Activated T-cell treated with anti-CD3 and anti-CD28 coated beads, Interleukin-2, amount 50 U/mL, for 1 hour (primary cell): Measurements from ENCODE around the gene PTGES3L.
"Not testable (repeated sequence)": the region's sequence is repeated elsewhere in the genome, so short reads cannot be mapped to it uniquely, and the experiment has no call there.

Experiments
- DNase-seq: peaks from one replicate; pipeline ENCODE4 v3.0.0-alpha.2; 2020

The PTGES3L gene

DNA sequence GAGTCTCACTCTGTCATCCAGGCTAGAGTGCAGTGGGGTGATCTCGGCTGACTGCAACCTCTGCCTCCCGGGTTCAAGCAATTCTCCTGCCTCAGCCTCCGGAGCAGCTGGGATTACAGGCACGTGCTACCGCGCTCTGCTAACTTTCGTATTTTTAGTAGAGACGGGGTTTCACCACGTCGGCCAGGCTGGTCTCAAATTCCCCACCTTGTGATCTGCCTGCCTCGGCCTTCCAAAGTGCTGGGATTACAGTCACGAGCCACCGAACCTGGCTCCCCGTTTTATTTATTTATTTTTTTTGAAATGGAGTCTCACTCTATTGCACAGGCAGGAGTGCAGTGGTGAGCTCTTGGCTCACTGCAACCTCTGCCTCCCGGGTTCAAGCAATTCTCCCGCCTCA, 4.2 kb downstream of the PTGES3L start:
- DNase-seq: not testable (repeated sequence)

DNA sequence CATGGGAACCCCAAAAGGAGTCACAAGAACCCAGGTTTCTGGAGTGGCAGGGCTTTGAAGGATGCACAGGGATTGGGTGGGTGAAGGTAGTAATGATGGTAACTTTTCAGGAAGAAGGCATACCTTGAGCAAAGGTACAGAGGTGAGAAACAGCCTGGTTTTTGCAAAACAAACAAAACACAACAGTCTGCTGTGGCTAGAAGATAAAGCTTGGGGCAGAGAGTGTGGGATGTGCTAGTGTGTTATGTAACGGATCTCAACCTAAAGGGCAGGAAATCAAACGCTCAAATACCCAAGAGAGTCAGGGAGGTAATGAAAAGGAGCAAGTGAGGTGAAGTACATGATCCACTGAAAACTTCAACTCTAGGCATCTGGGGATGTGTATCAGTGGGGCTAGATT, 4.6 kb downstream of the PTGES3L start:
- no peak for DNase-seq

DNA sequence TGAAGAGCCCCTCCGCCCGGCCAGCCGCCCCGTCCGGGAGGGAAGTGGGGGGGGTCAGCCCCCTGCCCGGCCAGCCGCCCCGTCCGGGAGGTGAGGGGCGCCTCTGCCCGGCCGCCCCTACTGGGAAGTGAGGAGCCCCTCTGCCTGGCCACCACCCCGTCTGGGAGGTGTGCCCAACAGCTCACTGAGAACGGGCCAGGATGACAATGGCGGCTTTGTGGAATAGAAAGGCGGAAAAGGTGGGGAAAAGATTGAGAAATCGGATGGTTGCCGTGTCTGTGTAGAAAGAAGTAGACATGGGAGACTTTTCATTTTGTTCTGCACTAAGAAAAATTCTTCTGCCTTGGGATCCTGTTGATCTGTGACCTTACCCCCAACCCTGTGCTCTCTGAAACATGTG, 6.6 kb downstream of the PTGES3L start:
- DNase-seq: not testable (repeated sequence)

DNA sequence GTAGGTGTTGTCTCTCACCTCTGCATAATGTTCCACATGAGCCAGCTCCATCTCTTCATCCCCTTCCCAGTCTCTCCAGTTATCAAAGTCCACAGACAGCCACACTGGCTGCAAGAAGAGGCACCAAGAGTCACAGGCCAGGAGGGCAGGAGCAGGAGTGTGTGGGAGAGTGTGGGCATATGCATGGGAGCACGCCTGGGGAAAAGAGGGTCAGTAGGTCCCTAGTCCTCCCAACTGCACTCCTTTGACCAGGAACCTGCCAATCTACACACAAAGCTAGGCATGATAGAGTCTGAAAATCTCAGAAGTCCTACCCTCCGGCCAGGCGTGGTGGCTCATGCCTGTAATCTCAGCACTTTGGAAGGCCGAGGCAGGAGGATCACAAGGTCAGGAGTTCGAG, 8.3 kb downstream of the PTGES3L start:
- DNase-seq: no peak

DNA sequence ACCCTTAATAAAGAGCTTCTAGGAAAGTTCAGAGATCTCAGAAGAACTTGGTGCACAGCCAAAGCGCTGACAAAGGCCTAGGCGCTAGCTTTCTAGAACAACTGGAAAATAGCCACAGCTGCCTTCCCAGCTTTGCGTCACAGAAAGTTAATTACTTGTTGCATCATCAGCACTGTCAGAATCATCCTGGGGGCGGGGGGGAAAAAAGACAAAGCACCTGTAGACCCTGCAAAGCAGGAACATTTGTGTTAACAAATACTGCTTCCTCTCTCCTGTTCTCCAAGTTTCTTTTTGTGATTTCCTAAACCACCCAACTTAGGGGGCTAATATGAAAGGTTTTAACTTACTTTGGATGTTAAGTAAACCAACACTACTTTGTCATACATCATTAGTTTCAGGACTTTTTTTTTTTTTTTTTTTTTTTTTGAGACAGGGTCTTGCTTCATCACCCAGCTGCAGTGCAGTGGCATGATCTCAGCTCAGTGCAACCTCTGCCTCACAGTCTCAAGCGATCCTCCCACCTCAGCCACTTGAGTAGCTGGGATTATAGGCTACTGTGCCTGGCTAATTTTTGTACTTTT, 10.8 kb downstream of the PTGES3L start:
- no peak for DNase-seq

DNA sequence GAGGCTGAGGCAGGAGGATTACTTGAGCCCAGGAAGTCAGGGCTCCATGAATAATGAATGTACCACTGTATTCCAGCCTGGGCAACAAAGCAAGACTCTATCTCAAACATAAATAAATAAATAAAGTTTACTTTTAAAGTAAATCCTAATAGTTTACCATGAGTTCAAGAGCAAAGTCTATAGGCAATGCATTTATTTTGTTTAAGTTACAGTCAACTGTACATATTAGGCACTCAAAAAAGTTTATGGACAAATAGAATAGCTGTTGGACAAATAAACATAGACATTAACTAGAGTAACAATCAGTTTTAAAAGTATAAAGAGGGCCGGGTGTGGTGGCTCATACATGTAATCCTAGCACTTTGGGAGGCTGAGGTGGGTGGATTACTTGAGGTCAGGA, 12.0 kb downstream of the PTGES3L start:
- no peak for DNase-seq

DNA sequence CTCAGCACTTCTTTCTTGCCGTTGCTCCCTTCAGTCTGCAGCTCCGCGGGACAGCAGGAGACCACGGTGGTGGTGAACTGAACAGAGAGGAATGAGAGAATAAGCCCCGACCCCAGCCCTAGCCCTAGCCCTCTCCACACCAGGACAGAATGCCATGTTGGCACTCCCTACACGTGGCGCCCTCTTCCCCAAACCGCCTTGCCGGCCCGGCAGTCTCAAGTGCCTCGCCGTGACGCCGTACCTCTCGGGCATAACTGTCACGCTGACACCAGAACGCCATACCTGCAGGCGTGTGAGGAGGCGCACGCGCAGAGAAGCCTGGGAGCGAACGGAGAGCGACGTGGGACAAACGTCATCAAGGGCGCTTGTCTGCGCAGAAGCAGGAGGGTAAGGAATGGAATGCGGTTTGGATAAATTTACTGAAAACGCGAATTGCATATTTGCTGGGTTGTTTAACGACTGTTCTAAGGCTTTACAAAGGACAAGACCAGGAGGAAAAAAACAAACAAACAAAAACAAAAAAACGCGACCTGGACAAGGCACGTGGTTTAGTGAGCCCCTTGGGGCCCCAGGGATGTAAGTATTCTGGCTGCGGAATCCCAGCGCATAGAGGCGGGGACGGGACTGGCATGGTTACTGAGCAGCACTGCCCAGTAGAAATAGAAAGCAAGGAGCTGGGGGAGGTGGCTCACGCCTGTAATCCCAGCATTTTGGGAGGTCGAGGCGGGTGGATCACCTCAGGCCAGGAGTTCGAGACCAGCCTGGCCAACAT, 15.5 kb downstream of the PTGES3L start, which contains the start of gene AARSD1:
Gene AARSD1, minus strand, starts transcription at position 294 of the 772 bp plus-strand sequence. Its CDS starts 14 bp downstream, at position 280.
- peak; percentile 85 for DNase-seq

DNA sequence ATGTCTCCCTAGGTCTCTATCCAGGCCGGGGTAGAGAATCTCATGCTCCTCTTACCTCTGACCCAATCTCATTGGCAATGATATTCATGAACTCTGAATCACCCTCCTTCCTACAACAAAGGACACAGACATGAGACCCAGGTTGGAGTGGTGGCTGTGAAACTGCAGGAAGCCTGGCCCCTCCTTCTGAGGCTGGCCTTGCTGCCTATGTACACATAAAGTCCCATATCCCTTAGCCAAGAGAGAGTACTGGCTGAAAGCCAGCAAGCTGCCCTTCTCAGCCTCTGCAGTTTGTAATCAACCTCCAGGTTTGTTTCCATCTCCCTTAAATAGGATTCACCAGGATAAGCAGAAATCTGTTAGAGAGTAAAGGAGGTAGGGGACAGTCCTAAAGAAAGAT, 26.2 kb downstream of the PTGES3L start:
- DNase-seq: no peak

DNA sequence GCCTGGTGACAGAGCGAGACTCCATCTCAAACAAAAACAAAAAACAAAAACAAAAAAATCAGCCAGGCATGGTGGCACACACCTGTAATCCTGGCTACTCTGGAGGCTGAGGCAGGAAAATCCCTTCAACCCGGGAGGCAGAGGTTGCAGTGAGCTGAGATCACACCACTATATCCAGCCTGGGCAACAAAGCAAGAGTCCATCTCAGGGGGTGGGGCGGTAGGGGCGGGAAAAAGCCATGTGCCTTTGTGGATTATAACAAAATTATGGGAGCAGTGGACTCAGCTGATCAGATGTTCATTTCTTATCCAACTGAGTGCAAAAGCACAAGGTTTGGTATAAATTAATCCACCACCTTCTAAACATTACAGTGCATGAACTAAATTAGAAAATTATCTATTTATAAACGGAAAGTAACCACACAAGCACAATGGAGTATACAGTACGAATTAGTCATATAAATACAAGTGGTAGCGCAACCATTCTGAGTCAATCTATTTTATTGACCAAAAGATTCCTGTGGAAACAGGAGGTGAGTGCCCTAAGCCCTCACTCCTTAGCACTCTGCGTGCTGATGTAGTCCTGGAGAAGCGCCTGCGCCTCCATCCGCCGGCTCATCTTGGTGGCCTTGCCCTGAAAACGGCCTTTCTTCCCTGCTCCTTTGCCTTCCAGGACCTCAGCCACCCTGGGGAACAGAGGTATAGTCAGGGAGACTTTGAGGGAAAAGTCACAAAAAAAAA, 29.7 kb downstream of the PTGES3L start:
- DNase-seq: no peak

DNA sequence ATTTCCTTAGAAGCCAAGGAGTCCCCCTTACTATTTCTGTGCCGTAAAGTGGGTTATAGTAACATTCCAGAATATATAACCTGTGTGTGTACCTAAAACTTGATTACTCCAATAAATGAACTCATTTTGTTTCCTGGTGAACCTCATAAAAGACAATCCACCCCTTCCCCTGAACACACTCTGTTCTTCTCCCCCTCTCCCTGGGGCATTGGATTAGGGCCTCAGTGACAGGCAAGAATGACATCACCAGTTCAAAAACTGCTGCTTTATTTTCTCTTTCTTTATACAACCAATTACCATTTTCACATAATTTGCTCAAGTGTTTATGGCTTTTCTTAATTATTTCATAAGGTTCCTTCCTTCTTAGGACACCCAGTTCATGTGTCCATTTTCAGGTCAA, 33.1 kb downstream of the PTGES3L start:
- no peak for DNase-seq

DNA sequence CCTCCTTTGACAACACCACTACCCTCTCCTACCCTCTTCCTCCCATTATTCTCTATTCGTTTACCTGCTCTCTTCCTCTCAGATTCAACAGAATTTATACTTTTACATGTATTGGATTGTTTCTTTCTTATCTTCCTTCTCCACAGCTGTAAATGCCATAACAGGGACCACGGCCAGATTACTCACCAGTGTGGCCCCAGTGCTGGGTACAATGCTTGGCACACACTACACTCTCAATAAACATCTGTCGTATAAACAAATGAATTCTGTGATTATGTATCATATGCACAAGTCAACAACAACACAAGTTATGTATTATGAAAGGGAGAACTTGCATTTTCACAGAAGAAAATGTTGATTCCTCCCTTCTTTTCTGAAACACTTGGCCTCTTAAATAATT, 35.7 kb downstream of the PTGES3L start:
- DNase-seq: no peak

DNA sequence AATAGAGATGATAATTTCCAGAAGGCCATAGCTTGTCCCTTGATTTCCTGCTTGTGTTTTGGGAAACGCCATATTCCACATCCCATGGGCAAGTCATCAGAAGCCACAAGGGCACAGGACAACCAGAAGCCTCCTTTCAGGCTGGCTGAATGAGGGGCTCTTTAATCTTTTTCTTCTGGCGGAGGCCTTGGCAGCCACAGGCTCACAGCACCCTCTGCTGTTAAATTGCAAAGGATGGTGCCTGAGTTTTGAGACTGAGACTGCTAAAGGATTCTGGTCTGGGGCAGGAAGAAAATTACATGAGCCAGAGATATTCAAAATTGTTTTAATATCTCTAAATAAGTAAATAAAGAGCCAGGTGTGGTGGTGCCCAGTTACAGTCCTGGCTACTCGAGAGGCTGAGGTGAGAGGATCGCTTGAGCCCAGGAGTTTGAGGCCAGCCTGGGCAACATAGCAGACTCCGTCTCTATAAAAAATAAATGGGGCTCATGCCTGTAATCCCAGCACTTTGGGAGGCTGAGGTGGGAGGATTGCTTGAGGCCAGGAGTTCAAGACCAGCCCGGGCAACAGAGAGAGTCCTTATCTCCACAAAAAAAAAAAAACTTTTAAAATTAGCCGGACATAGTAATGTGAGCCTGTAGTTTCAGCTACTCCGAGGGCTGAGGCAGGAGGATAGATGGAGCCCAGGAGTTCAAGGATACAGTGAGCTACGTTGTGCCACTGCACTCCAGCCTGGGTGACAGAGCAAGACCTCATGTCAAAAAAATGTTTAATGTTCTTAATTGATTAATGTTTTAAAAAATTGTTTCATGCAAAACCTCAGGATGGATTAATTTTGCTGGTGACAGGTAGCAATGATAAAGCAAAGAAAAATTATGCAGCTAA, 41.9 kb downstream of the PTGES3L start:
- DNase-seq: peak; percentile 23

DNA sequence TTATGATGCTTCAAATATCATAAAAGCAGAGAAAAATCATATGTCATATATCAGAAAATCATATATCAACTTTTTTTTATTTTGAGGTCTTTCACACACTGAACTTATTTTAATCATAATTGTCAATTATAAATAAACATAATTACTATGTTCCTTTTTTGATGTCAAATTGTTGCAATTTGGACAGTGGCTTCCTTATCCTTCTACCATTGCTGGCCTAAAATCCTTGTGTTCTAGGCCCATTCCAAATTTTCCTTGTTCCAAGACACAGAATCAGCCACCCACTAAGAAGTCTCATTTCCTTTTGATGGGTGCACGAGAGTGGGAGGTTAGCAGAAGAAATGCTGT, 50.4 kb downstream of the PTGES3L start:
- DNase-seq: no peak

DNA sequence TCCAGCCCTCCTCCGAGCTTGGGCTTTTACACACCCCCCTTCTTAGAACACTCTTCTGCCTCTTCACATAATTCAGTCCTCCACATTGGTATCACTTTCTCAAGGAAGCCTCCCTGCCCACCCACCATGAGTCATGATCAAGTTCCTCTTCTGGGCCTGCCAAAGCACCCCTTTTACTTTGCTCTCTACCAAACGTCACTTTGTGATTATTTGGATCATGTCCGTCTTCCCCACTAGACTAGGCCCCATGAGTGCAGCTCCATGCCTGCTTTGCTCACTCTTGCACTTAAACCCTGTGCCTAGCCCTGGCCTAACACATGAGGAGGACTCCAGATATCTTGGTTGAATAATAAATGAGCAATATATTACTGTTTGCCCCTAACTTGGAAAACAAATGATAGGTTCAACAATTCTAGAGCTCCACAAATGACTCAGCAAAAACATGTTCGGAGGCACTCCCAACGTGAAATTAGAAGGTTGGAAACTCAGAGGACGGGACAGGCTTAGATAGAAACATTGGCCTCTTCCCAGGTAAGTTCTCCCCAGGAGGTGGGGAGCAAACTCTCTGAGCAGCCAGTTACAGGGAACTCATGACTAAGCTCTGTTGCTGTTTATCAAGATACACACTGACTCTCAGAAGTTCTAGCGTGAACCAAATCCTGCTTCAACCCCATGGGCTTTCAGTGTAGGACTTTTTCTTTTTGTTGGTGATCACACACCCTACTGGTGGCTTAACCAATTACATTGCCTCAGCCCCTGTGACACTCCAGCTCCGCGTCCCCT, 51.0 kb downstream of the PTGES3L start:
- DNase-seq: no peak

DNA sequence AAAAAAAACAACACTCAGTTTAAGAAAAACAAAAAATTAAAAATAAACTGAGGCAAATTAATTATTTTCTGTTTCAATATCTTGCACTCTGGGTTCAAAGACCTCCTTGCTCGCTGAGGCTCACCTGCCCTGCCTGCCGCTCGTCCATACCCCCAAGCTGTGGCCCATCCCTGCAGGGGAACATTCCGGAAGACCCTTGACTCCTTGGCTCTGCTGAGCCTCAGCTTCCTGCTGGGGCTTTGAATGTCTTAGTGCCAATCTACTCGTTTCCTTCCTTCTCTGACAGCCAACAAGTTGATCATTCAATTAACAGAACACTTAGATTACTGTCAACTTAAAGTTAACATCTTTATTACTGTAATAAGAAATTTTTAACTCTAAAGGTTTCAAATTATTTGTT, 55.0 kb downstream of the PTGES3L start:
- DNase-seq: no peak

DNA sequence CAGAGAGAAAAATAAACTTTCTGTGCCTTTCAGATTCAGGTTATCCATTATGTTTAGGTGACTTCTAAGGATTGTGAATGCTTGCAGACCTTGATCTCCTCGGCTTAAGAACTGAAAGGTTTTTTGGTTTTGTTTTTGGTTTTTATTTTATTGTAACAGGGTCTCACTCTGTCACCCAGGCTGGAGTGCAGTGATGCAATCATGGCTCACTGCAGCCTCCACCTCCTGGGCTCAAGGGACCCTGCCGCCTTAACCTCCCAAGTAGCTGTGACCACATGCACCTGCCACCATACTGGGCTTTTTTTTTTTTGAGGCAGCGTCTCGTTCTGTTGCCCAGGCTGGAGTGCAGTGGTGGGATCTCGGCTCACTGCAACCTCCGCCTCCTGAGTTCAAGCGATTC, 56.4 kb downstream of the PTGES3L start:
- not testable (repeated sequence) for DNase-seq

DNA sequence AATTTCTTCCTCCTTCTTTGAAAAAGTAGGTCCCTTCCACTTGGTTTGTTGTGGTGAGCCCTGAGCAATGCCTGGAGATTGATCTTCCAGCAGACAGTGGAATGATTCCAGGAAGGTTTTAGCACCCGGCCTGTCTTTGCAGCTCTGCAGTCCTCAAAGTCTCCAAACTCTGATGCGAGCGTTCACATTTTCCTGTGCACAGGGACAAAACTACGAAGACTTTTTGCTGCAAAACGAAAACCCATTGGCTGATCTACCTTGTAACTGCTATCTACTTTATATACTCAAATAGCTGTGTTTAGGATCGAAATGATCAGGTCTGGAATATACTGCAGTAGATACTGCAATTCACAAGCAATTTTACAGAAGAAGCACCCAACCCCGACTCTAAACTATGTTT, 57.6 kb downstream of the PTGES3L start:
- no peak for DNase-seq

DNA sequence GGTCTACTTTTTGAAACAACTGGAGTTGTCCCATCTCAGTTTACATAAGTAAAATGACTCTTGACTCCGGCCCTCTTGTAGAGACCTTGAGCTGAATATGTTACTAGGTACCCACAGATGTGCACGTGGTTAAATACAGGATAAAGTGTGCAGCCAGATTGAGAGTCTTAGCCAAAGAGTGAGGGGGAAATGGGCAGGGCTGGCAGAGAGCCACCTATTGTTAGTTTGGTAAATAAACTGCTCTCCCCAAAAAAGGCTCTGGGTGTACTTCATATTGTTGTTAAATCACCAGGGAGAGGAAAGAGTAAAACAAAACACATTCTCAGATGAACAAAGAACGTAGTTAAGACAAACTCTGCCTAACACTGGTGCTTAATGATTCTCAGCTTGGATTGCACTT, 59.0 kb downstream of the PTGES3L start:
- no peak for DNase-seq

DNA sequence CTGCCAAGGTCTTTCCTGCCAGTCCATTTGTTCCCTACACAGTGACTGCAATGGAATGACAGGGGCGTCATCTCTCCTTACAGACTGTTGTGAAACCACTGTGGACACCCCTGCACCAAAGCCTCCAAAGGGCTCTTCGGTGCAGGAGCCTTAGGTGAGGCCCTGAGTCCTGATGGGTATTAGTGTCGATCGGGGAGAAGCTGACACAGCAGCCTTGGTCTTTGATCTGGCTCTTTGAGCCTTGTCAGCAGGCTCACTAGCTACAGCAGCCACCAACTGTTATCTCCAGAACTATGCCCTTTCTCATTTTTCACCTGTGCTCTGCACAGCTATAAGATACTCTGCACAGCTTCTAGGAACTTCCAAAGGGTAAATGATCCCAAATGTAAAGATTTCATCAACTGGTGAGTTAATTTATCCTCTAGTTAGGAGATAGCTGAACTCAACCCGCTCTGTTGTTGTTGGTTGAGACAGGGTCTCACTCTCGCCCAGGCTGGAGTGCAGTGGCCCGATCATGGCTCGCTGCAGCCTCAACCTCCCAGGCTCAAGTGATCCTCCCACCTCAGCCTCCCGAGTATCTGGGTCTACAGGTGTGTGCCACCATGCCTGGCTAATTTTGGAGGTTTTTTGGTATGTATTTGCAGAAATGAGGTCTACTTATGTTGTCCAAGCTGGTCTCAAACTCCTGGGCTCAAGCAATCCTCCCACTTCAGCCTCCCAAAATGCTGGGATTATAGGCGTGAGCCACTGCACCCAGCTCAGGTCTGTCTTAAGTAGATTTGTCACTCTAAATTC, 59.6 kb downstream of the PTGES3L start:
- no peak for DNase-seq

DNA sequence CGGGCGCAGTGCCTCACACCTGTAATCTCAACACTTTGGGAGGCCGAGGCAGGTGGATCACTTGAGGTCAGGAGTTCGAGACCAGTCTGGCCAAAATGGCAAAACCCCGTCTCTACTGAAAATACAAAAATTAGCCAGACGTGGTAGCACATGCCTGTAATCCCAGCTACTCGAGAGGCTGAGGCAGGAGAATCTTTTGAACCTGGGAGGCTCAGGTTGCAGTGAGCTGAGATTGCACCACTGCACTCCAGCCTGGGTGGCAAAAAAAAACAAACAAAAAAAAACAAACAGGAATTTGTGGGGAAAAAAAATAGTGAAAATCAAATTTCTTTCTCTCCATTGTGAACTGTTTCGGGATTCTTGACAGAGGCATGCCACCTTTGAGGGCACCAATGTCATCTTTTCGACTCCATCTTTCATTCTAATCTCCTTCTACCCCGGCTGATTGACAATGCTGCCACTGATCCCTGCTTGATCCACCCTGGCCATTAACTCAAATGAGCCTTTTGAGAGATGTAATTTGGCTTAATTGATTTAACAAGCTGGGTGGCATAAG, 60.3 kb downstream of the PTGES3L start:
- DNase-seq: not testable (repeated sequence)

DNA sequence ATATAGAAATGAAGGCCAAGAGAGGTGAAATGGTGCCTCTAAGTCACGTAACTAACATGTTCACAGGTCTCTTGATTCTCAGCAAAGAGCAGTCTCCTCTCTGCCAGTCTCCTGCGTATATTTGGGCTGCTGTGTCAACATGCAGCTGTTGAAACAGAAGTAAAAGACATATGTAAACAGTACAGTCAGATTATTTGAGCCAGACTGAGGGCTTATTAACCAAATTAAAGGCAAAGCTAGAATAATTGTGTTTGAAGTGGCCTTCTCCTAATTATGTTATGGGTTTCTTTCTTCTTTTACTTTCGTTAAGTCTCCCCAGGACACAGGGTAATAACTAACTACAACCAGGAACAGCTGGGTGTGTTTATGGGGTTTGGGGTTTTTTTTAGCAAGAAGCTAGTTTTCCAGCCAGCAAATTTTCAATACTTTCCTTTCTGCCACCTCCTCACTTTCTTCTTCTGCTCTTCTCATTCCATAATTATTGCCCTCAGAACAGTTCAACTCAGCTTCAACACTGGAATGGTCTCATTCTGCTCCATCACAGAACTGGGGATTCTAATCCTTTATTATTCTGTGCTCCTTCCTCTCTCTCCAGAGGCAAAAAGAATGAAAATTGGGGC, 60.9 kb downstream of the PTGES3L start:
- DNase-seq: no peak
